Trophoblast cell (in vitro differentiated cells and primary cell): ENCODE data around the gene NIPBL.

ENCODE experiments used
- DNase-seq, 2 donors: peaks; one replicate each; pipeline ENCODE4 v3.0.0-alpha.2; 2016
- H2AFZ ChIP-seq: 2 replicates; pipeline ENCODE4 v1.6.1; 2013; ENCODE audit warnings: low read length, moderate library complexity, mild to moderate bottlenecking; ENCODE audit not compliant: insufficient read depth, poor library complexity
- H2AK5ac ChIP-seq: 2 replicates; pipeline ENCODE4 v1.6.1; 2013; ENCODE audit warnings: mild to moderate bottlenecking, low read length
- H2BK120ac ChIP-seq: 2 replicates; pipeline ENCODE4 v1.6.1; 2013; ENCODE audit warnings: low read length, mild to moderate bottlenecking, moderate library complexity; ENCODE audit not compliant: insufficient read depth, poor library complexity
- H2BK12ac ChIP-seq: 2 replicates; pipeline ENCODE4 v1.6.1; 2013; ENCODE audit warnings: mild to moderate bottlenecking, low read length, moderate library complexity
- H2BK5ac ChIP-seq: 2 replicates; pipeline ENCODE4 v1.6.1; 2013; ENCODE audit warnings: low read length, low read depth, moderate library complexity, mild to moderate bottlenecking; ENCODE audit not compliant: poor library complexity
- H3K14ac ChIP-seq: 2 replicates; pipeline ENCODE4 v1.6.1; 2013; ENCODE audit warnings: mild to moderate bottlenecking, low read length
- H3K18ac ChIP-seq: 2 replicates; pipeline ENCODE4 v1.6.1; 2013; ENCODE audit warnings: mild to moderate bottlenecking, low read length
- H3K23ac ChIP-seq: 2 replicates; pipeline ENCODE4 v1.6.1; 2013; ENCODE audit warnings: low read length
- H3K27ac ChIP-seq: 2 replicates; pipeline ENCODE4 v1.5.1; 2013; ENCODE audit warnings: low read depth, mild to moderate bottlenecking, inconsistent platforms, low read length, moderate library complexity
- H3K27me3 ChIP-seq: 2 replicates; pipeline ENCODE4 v1.6.1; 2013; ENCODE audit warnings: inconsistent platforms, mild to moderate bottlenecking, low read length, moderate library complexity; ENCODE audit not compliant: insufficient read depth
- H3K36me3 ChIP-seq, 2 experiments: 1 replicate in 1 of 2; 2 replicates in 1 of 2; pipeline ENCODE4 v1.6.1; 2013; ENCODE audit warnings: low read length in 2 of 2, mild to moderate bottlenecking in 2 of 2, moderate library complexity in 1 of 2; ENCODE audit not compliant: insufficient read depth in 2 of 2, control insufficient read depth in 1 of 2
- H3K4ac ChIP-seq: 2 replicates; pipeline ENCODE4 v1.6.1; 2013; ENCODE audit warnings: low read depth, mild to moderate bottlenecking, low read length, moderate library complexity
- H3K4me1 ChIP-seq, 2 experiments: 1 replicate in 1 of 2; 2 replicates in 1 of 2; pipeline ENCODE4 v1.6.1; 2013; ENCODE audit warnings: low read length in 2 of 2, mild to moderate bottlenecking in 2 of 2, moderate library complexity in 1 of 2; ENCODE audit not compliant: insufficient read depth in 2 of 2, control insufficient read depth in 1 of 2
- H3K4me2 ChIP-seq: 2 replicates; pipeline ENCODE4 v1.6.1; 2013; ENCODE audit warnings: inconsistent platforms, mild to moderate bottlenecking, low read length, moderate library complexity
- H3K4me3 ChIP-seq: 2 replicates; pipeline ENCODE4 v1.5.1; 2013; ENCODE audit warnings: mild to moderate bottlenecking, low read depth, low read length, inconsistent platforms
- H3K79me1 ChIP-seq: one replicate; pipeline ENCODE4 v1.6.1; 2013; ENCODE audit warnings: low read length
- H3K79me2 ChIP-seq: 2 replicates; pipeline ENCODE4 v1.6.1; 2013; ENCODE audit warnings: low read length, mild to moderate bottlenecking; ENCODE audit not compliant: control insufficient read depth, insufficient read depth, poor library complexity
- H3K9ac ChIP-seq: 2 replicates; pipeline ENCODE4 v1.6.1; 2013; ENCODE audit warnings: mild to moderate bottlenecking, low read length
- H3K9me3 ChIP-seq: 2 replicates; pipeline ENCODE4 v1.6.1; 2013; ENCODE audit warnings: low read depth, mild to moderate bottlenecking, control low read depth, inconsistent platforms, low read length; ENCODE audit not compliant: insufficient read depth
- H4K12ac ChIP-seq: 2 replicates; pipeline ENCODE4 v1.6.1; 2013; ENCODE audit warnings: low read depth, mild to moderate bottlenecking, low read length, moderate library complexity
- H4K8ac ChIP-seq: 2 replicates; pipeline ENCODE4 v1.6.1; 2013; ENCODE audit warnings: low read depth, mild to moderate bottlenecking, low read length, moderate library complexity
- H4K91ac ChIP-seq: one replicate; pipeline ENCODE4 v1.6.1; 2013; ENCODE audit warnings: low read depth, mild to moderate bottlenecking, low read length, moderate library complexity
- WGBS: extraction: QIAGEN DNeasy Blood & Tissue Kit; methylation state at CpG from one replicate; pipeline ENCODE4 v1.1.7; 2013; ENCODE audit warnings: missing lambda C conversion rate; ENCODE audit not compliant: insufficient read length, insufficient coverage; ENCODE audit errors: extremely low coverage; 5-methylcytosine and 5-hydroxymethylcytosine counted together

Gene NIPBL

GRCh38 chr5:36946101-36946500, 69.5 kb downstream of the NIPBL start:
- Histone ChIP-seq H2BK12ac (no peak overlapping the region), H2BK120ac (no peak overlapping the region), H3K9ac (no peak overlapping the region), H3K36me3 (no peaks in the 10 kb centered on the region), H3K4ac (no peak overlapping the region), H3K14ac (no peak overlapping the region), H3K4me2 (no peak overlapping the region), H4K12ac (no peak overlapping the region), H2AK5ac (no peak overlapping the region), H2AFZ (no peak overlapping the region), H3K23ac (no peak overlapping the region), H3K4me3 (no peak overlapping the region), H3K9me3 (no peaks in the 10 kb centered on the region), H3K79me2 (no peaks in the 10 kb centered on the region), H3K79me1 (no peaks in the 10 kb centered on the region), H3K4me1 (no peaks in the 10 kb centered on the region), H4K8ac (no peak overlapping the region), H2BK5ac (no peak overlapping the region), H3K18ac (no peak overlapping the region), H4K91ac (no peak overlapping the region), H3K27ac (no peak overlapping the region), H3K27me3 (no peaks in the 10 kb centered on the region)
- no peak for DNase-seq

GRCh38 chr5:36948041-36948440, 71.5 kb downstream of the NIPBL start:
- H2BK5ac ChIP-seq: no peak overlapping the region

GRCh38 chr5:36948650-36949049, 72.1 kb downstream of the NIPBL start:
- DNase-seq: no peak

More at GRCh38 chr5:36948041-36948440, 71.5 kb downstream of the NIPBL start:
- Histone ChIP-seq H3K4me2 (no peak overlapping the region), H3K4ac (no peak overlapping the region), H4K91ac (no peak overlapping the region), H3K79me1 (no peaks in the 10 kb centered on the region), H3K27me3 (no peaks in the 10 kb centered on the region), H2BK120ac (no peak overlapping the region), H3K4me3 (no peak overlapping the region), H2BK12ac (no peak overlapping the region), H3K9ac (no peak overlapping the region), H3K9me3 (no peaks in the 10 kb centered on the region), H3K27ac (no peak overlapping the region), H2AFZ (no peak overlapping the region), H4K12ac (no peak overlapping the region), H3K14ac (no peak overlapping the region), H4K8ac (no peak overlapping the region), H3K4me1 (no peaks in the 10 kb centered on the region), H3K79me2 (no peaks in the 10 kb centered on the region), H2AK5ac (no peak overlapping the region), H3K23ac (no peak overlapping the region), H3K36me3 (no peaks in the 10 kb centered on the region), H3K18ac (no peak overlapping the region)
- peak in 1 of 2 donors; percentile 31 for DNase-seq

GRCh38 chr5:36949593-36949992, 73.0 kb downstream of the NIPBL start:
- Histone ChIP-seq H3K18ac (no peak overlapping the region), H3K23ac (no peak overlapping the region), H4K12ac (no peak overlapping the region), H3K9me3 (no peaks in the 10 kb centered on the region), H3K9ac (no peak overlapping the region), H3K14ac (no peak overlapping the region), H3K4me2 (no peak overlapping the region), H4K8ac (no peak overlapping the region), H3K36me3 (no peaks in the 10 kb centered on the region), H3K79me1 (no peaks in the 10 kb centered on the region), H3K27ac (no peak overlapping the region), H3K27me3 (no peaks in the 10 kb centered on the region), H2BK120ac (no peak overlapping the region), H3K4me1 (no peaks in the 10 kb centered on the region), H2AFZ (no peak overlapping the region), H3K4ac (no peak overlapping the region), H3K79me2 (no peaks in the 10 kb centered on the region), H2AK5ac (no peak overlapping the region), H4K91ac (no peak overlapping the region), H3K4me3 (no peak overlapping the region), H2BK12ac (no peak overlapping the region), H2BK5ac (no peak overlapping the region)
- no CpG with 5 or more reads among the region's 1 CpG for WGBS
- no peak for DNase-seq

More at GRCh38 chr5:36948650-36949049, 72.1 kb downstream of the NIPBL start:
- Histone ChIP-seq H3K23ac (no peak overlapping the region), H3K27me3 (no peaks in the 10 kb centered on the region), H3K4me2 (no peak overlapping the region), H3K27ac (no peak overlapping the region), H3K14ac (no peak overlapping the region), H3K36me3 (no peaks in the 10 kb centered on the region), H4K8ac (no peak overlapping the region), H3K9ac (no peak overlapping the region), H3K79me2 (no peaks in the 10 kb centered on the region), H4K12ac (no peak overlapping the region), H2BK5ac (no peak overlapping the region), H4K91ac (no peak overlapping the region), H3K4ac (no peak overlapping the region), H3K18ac (no peak overlapping the region), H3K9me3 (no peaks in the 10 kb centered on the region), H2AK5ac (no peak overlapping the region), H2BK120ac (no peak overlapping the region), H2BK12ac (no peak overlapping the region), H2AFZ (no peak overlapping the region), H3K4me1 (no peaks in the 10 kb centered on the region), H3K4me3 (no peak overlapping the region), H3K79me1 (no peaks in the 10 kb centered on the region)
- WGBS: no CpG with 5 or more reads among the region's 1 CpG
